Testis (tissue), 2 donors: ENCODE data around the gene SSU72.

Experiments used
- POLR2A ChIP-seq: fragments of 450-650 bp; IDR thresholded peaks from one replicate; pipeline ENCODE4 v1.6.1; 2017; ENCODE audit warnings: antibody characterized with exemption, mild to moderate bottlenecking, moderate library complexity
- TF ChIP-seq, protein P1 (sequence below), 3 experiments: fragments of 450-650 bp in 2 of 3; fragments of 200-600 bp in 1 of 3; sonication (generic) in 1 of 3; IDR thresholded peaks; one replicate each; pipeline ENCODE4 v1.5.1; 2016 to 2019; ENCODE audit warnings: antibody characterized with exemption in 3 of 3, mild to moderate bottlenecking in 2 of 3, moderate library complexity in 1 of 3

DNA sequence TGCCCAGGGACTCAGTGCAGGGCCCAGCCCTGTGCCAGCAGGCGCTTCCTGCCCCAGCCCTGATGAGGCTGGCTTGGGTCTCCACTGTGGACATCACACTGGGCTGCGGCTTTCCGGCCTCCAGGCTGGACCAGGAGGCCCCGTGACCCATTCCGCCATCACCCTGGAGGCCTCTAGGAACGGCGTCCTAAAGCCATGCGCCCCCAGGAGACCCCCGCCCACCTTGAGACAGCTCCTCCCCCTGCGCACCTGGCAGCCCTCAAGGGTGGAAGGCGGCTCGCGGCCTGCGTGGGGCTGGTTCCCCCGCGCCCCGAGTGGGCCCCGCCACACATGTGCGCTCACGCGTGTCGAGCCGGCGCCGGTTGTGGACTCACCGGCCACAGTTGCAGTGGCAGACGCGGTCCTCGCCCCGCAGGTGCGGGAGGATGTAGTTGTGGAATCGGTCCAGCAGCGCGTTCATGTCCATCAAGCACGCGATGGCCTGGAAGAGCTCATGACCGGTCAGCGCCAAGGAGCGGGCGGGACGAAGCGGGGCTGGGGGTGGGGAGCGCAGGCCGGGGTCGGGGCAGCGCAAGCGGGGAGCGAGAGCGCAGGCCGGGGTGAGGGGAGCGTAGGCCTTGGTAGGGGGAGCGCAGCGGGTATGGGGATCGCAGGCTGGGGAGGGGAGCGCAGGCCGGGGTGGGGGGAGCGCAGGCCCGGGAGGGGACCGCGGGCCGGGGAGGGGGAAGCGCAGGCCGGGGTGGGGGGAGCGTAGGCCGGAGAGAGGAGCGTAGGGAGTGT lies 35.2 kb downstream of the SSU72 start:
- TF ChIP-seq, protein P1, sequence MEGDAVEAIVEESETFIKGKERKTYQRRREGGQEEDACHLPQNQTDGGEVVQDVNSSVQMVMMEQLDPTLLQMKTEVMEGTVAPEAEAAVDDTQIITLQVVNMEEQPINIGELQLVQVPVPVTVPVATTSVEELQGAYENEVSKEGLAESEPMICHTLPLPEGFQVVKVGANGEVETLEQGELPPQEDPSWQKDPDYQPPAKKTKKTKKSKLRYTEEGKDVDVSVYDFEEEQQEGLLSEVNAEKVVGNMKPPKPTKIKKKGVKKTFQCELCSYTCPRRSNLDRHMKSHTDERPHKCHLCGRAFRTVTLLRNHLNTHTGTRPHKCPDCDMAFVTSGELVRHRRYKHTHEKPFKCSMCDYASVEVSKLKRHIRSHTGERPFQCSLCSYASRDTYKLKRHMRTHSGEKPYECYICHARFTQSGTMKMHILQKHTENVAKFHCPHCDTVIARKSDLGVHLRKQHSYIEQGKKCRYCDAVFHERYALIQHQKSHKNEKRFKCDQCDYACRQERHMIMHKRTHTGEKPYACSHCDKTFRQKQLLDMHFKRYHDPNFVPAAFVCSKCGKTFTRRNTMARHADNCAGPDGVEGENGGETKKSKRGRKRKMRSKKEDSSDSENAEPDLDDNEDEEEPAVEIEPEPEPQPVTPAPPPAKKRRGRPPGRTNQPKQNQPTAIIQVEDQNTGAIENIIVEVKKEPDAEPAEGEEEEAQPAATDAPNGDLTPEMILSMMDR (IDR thresholded peaks at IDR 0.05) = no peak
- TF ChIP-seq POLR2A = no peak
